NOMO-1 treated with DMSO at 0.1 percent for 48 hours (cell line): ENCODE results near the gene CTDSPL.

Source experiments
- DNase-seq: peaks from one replicate; lab custom pipeline; 2025; ENCODE audit not compliant: unreplicated experiment; lab: John Stamatoyannopoulos, UW

Gene CTDSPL

DNA sequence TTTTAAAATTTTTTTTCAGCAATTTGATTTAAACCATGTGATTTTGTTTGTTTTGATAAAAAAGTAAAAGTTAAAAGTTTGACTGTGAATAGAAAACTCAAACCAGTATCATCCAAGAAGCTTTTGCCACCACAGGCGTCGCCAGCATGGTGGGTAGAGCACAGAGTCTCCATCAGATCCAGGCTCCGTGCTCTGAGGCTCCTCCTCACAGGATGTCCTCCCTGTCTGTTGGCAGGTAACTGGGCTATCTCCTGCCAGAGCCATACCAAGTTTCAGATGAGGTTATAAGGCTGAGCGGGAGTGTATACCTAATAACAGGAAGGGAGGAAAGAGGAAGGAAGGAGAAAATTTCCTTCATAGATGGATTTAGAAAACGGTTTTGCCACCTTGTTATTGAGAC, 28.8 kb downstream of the CTDSPL start:
- no peak for DNase-seq

GRCh38 chr3:37891227-37891626, 29.5 kb downstream of the CTDSPL start:
- no peak for DNase-seq

DNA sequence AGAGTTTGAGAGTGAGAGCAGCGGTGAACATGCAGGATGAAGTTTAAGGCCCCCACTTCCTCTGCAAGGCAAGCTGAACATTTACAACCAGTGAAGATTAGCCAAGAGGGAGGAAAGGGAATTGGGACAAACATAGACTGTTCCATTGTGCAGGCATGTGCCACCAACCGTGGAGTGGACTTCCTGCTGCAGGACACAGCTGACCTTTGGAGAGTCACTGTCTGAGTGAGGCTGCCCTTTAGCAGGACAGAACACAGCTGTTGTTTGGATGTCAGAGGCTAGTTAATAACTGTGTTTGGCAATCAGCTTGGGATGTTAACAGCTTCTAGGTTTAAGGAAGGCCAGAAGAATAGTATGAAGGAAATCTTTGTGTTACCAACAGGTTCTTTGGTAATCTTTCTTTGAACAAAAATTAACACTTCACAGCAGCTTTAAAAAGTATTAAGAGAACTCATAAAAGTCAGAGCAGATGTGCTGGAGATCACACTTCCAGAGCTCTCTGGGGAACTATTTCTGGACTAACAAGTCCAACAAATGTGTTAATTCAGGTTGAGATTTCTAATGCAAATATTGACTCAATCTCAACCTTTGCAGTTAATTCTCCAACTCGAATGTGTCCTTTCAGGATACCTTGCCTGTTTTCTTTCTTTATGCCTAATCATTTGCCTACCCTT, 31.4 kb downstream of the CTDSPL start:
- no peak for DNase-seq

GRCh38 chr3:37896827-37897226, 35.1 kb downstream of the CTDSPL start:
- no peak for DNase-seq

- DNase-seq, result no peak
Measured at GRCh38 chr3:37897763-37898162, 36.1 kb downstream of the CTDSPL start.

GRCh38 chr3:37898424-37898823, 36.7 kb downstream of the CTDSPL start:
- no peak for DNase-seq

- no peak for DNase-seq
Measured at GRCh38 chr3:37899101-37899707, 37.5 kb downstream of the CTDSPL start.

- DNase-seq, result no peak
Measured at GRCh38 chr3:37899711-37900306, 38.1 kb downstream of the CTDSPL start.

DNA sequence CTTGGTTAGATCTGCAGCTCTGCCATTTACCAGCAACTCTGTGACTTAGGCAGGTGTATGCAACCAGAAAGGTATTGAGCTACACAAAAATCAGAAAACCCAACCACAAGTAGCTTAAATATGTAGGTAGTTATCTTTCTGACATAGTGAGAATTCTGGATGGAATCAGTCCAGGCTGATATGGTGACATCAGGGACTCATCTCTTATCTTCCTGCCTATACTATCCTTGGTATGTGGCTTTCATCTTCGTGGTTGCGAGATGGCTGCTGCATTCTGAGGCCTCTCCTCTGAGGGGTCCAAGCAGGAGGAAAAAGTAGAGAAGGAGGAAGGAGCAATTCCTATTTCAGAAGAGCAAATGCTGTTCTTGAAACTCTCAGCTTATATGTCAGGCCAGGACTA, 40.0 kb downstream of the CTDSPL start:
- no peak for DNase-seq

DNA sequence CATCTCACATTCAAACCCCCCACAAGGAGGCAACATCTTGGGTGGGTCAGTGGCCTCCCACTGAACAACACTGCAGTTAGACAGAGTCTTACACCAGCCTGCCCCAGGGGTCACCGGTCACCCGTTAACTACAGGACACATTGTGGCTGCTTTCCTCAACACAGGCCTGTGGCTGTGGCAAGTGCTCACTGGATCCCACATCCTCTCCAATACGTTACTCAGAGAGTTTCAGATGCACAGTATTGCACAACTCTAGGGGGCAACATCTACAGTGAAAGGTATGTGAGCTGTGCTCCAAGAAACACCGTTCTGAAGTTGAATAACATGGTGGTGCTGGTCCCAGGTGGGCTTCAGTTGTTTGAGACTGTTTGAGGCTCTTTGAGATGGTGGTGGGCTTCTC, 41.0 kb downstream of the CTDSPL start:
- no peak for DNase-seq

DNA sequence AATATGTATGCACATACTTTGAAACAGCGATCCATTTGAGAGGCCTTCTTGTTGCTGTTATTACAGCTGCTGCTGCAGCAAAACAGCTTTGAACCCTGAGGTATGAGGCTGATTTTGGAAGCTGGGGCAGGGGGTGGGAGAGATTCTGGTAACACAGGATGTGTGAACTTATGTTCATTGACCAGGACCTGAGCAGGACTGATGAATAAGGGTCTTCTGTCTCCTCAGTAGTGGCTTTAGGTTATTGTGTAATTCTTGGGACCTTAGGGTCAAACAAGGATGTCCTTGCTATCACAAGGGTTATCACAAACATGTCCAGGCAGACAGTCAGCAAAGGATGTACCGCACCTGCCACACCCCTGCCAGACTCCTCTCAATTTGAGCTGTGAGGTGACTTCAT, 41.6 kb downstream of the CTDSPL start:
- DNase-seq, result no peak

- no peak for DNase-seq
Measured at GRCh38 chr3:37903734-37904133, 42.1 kb downstream of the CTDSPL start.

- DNase-seq, result no peak
Measured at GRCh38 chr3:37904601-37905000, 42.9 kb downstream of the CTDSPL start.

DNA sequence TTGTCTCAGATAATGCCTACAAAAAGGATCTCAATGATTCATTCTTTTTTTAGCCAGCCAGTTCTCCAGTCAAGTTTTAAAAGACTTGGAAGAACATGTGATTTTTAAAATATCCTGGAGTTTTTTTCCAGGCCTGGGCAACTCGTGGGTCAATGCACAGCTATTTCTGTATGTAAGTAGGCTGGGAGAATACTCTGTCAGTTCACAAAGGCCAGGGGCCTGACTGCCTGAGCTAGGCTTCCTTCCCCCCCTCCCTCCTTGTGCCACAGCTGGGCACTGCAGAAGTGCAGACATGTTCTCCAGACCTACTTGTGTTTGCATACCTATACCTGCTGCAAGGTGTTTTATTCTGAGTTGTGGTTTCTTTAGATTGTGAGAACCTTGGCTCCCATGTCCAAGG, 43.7 kb downstream of the CTDSPL start:
- no peak for DNase-seq

GRCh38 chr3:37905987-37906674, 44.5 kb downstream of the CTDSPL start:
- no peak for DNase-seq

DNA sequence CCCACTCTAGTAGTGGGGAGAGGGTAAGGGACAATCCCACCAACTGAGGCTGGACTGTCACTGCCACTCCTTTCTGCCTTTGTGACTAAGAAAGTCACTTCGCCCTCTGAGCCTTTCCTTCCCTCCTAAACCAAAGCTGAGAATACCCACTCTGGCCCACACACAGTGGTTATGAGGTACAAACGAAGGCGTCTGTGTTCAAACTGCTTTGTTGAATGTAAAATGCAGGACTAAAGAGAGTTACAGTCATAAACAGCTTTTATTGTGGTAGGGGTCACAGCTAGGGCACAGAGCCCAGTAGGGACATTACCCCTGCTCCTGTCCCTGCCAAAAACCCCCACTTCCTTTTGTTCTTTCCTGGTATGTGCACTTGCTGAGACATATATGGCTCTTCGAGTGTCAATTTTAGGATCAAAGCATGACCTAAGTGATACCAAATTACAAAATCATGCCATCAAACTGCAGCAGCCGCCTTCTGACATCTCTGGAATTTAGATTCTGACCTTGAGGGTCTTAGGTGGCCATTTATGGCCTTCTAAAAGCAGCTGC, 45.1 kb downstream of the CTDSPL start:
- DNase-seq, result no peak

DNA sequence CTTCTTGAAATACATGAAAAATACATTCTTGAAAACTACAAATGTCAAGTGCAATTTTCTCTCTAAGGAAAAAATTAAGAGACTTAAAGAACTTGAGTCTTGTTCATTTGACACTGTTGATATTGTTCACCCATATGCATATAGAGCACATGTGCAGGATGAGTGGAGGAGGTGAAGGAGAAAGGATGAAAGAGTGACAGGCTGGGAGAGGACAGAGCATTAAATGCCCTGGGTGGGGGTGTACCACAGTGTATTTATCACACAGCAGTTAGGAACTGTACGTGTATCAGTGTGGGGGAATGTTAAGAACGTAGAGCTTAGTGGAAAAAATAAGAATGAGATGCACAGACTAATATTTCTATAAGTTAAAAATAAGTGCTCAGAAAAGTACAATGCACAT, 45.7 kb downstream of the CTDSPL start:
- no peak for DNase-seq

GRCh38 chr3:37907906-37908305, 46.2 kb downstream of the CTDSPL start:
- DNase-seq, result no peak

DNA sequence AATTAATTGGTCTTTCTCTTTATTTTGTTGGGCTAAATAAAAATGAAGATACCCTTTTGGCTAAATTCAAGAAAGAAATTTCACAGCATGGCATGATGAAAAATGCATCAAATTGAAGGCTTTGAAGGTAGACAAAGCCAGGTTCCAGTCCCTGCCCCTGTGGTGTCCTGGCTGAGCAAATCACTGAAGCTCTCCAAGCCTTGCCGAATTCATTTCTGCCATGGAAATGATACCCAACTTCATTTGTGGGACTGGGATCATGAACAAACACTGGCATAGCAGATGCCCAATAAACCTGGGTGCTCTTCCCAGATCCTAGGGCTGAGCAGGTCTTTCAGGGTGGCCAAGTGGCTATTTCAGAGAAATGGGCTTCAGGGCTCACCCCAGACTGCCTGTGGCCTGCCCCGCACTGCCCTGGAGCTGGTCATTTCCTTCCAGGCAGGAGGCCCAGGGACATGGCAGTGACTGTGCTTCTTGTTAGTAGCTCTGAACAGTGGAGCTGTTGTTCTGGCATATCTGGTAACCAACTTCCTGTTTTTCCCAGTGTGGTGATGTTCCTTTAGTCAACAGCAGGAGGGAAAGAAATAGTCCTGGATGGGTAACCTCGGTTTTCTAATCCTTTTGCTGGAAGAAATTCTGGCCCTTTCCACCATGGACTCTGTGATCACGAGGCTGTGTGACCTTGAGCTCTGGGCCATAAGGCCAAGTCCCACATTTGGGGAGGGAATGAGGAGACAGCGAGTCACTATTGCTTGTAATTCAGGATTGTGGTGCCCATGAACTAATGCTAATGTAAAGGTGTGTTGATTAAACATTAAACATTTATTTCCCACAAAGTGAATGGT, 47.6 kb downstream of the CTDSPL start:
- no peak for DNase-seq

- no peak for DNase-seq
Measured at GRCh38 chr3:37910671-37911400, 49.2 kb downstream of the CTDSPL start.
